Measurements from ENCODE around the gene DUSP16.
A peak's percentile ranks its signal among the peaks of the same experiment; 100 is the strongest.

The DUSP16 gene

GRCh38 chr12:12466157-12466556 is 96.5 kb downstream of the DUSP16 start:
- DNase-seq = peak in 1 of 2 experiments; percentile 45

GRCh38 chr12:12465522-12465921 is 97.1 kb downstream of the DUSP16 start:
- no peak for DNase-seq

GRCh38 chr12:12461923-12462315 is 100.7 kb downstream of the DUSP16 start:
- DNase-seq = peak; percentile 29 to 39

- peak in 1 of 2 experiments; percentile 31 for DNase-seq
These were observed 101.4 kb downstream of the DUSP16 start for GRCh38 chr12:12460935-12461922.

- DNase-seq = no peak
These were observed 106.0 kb downstream of the DUSP16 start for GRCh38 chr12:12456637-12457036.

- DNase-seq = no peak
These were observed 108.3 kb downstream of the DUSP16 start for GRCh38 chr12:12454315-12454714.

GRCh38 chr12:12453635-12454034 is 109.0 kb downstream of the DUSP16 start:
- no peak for DNase-seq

GRCh38 chr12:12452326-12452902 is 110.2 kb downstream of the DUSP16 start:
- no peak for DNase-seq

GRCh38 chr12:12451098-12451497 is 111.6 kb downstream of the DUSP16 start:
- no peak for DNase-seq

GRCh38 chr12:12450043-12450471 is 112.6 kb downstream of the DUSP16 start:
- DNase-seq = no peak

GRCh38 chr12:12449533-12450025 is 113.1 kb downstream of the DUSP16 start:
- DNase-seq = no peak

- no peak for DNase-seq
These were observed 114.8 kb downstream of the DUSP16 start for GRCh38 chr12:12447837-12448236.

GRCh38 chr12:12447236-12447635 is 115.4 kb downstream of the DUSP16 start:
- DNase-seq = no peak

GRCh38 chr12:12446786-12447185 is 115.9 kb downstream of the DUSP16 start:
- no peak for DNase-seq

- DNase-seq = no peak
These were observed 116.8 kb downstream of the DUSP16 start for GRCh38 chr12:12445882-12446181.

GRCh38 chr12:12445165-12445881 is 117.3 kb downstream of the DUSP16 start:
- no peak for DNase-seq

GRCh38 chr12:12443431-12443878 is 119.2 kb downstream of the DUSP16 start:
- DNase-seq = no peak

GRCh38 chr12:12442548-12443071 is 120.1 kb downstream of the DUSP16 start:
- DNase-seq = no peak

- DNase-seq = peak in 1 of 2 experiments; percentile 26
These were observed 120.7 kb downstream of the DUSP16 start for GRCh38 chr12:12441843-12442461.

- DNase-seq = no peak
These were observed 121.2 kb downstream of the DUSP16 start for GRCh38 chr12:12441429-12441807.

- DNase-seq = no peak
These were observed 121.8 kb downstream of the DUSP16 start for GRCh38 chr12:12440784-12441428.

GRCh38 chr12:12439636-12440035 is 123.0 kb downstream of the DUSP16 start:
- DNase-seq = peak; percentile 9 to 19

All from stimulated activated CD4-positive, alpha-beta T cell treated with anti-CD3 and anti-CD28 coated beads, Interleukin-4, amount 100 ng/mL, for 4 hours (primary cell).